GM12878 (cell line): ENCODE measurements around the gene BUB1B. TPM values are rescaled to one million over a fixed set of nuclear protein-coding genes. Genes with fewer than 3 reads are reported as not detected.

Source experiments
- ATAC-seq: fragments of 200-7000 bp; cut with Tn5 transposase; 3 replicates; pipeline ENCODE4 v1.9.1; 2020; ENCODE audit warnings: mild to moderate bottlenecking, moderate library complexity
- BruUV-seq: library from RNA; stranded (reverse); fragments of 400-500 nt; replicated peaks from 2 replicates; lab custom pipeline; 2021; lab: Mats Ljungman, UMichigan
- CTCF ChIA-PET: fragments of 300-600 bp; sonication (Branson Sonifier 250); formaldehyde crosslinking; extraction: SDS; loops from one replicate; lab custom pipeline; 2021; ENCODE audit warnings: inconsistent platforms; lab: Yijun Ruan, JAX
- POLR2A ChIA-PET: fragments of 350-600 bp; formaldehyde crosslinking; extraction: SDS; loops from one replicate; lab custom pipeline; 2021; ENCODE audit warnings: inconsistent platforms; lab: Charles Lee
- RAD21 ChIA-PET: fragments of 300-600 bp; sonication (Branson Sonifier 250); formaldehyde crosslinking; loops from one replicate; lab custom pipeline; 2023; ENCODE audit warnings: antibody characterized with exemption; ENCODE audit not compliant: unreplicated experiment; lab: Charles Lee
- SMC1A ChIA-PET: fragments of 300-600 bp; sonication (Branson Sonifier 250); formaldehyde crosslinking; loops from one replicate; lab custom pipeline; 2023; ENCODE audit not compliant: unreplicated experiment, uncharacterized antibody; lab: Charles Lee
- DNase-seq: peaks from one replicate; pipeline ENCODE4 v3.0.0-alpha.2; 2011; ENCODE audit warnings: low read depth, low spot score
- FAIRE-seq: peaks from 3 replicates; lab custom pipeline; 2011; peaks lifted over from hg19 to GRCh38; lab: Jason Lieb, UNC
- H2AFZ ChIP-seq: 2 replicates; pipeline ENCODE4 v1.6.0; 2011; ENCODE audit warnings: low read depth, low read length, control low read depth; ENCODE audit not compliant: control insufficient read depth
- H3K27ac ChIP-seq: 2 replicates; pipeline ENCODE4 v1.5.1; 2011; ENCODE audit warnings: control low read depth; ENCODE audit not compliant: control insufficient read depth, insufficient read depth
- H3K27me3 ChIP-seq, 2 experiments: replicated peaks in 1 of 2; 2 replicates each; pipeline versions ENCODE4 v1.6.0 to v1.6.1; 2011; ENCODE audit warnings: low read length in 1 of 2; ENCODE audit not compliant: control insufficient read depth in 2 of 2, insufficient read depth in 2 of 2
- H3K36me3 ChIP-seq, 2 experiments: 2 replicates each; pipeline ENCODE4 v1.5.1; 2011; ENCODE audit warnings: low read length in 1 of 2; ENCODE audit not compliant: control insufficient read depth in 2 of 2, insufficient read depth in 2 of 2
- H3K4me1 ChIP-seq: 2 replicates; pipeline ENCODE4 v1.6.1; 2011; ENCODE audit warnings: mild to moderate bottlenecking, low read length, moderate library complexity, mixed read lengths; ENCODE audit not compliant: control insufficient read depth, insufficient read depth
- H3K4me2 ChIP-seq: 2 replicates; pipeline ENCODE4 v1.6.0; 2011; ENCODE audit warnings: control low read depth; ENCODE audit not compliant: control insufficient read depth, insufficient read depth
- H3K4me3 ChIP-seq: fragments of 200-600 bp; sonication (generic); 2 replicates; pipeline ENCODE4 v1.5.1; 2016
- H3K79me2 ChIP-seq: 2 replicates; pipeline ENCODE4 v1.6.0; 2011; ENCODE audit warnings: low read length; ENCODE audit not compliant: control insufficient read depth, insufficient read depth
- H3K9ac ChIP-seq: 2 replicates; pipeline ENCODE4 v1.8.0; 2011; ENCODE audit warnings: low read length, control low read depth, mixed read lengths; ENCODE audit not compliant: control insufficient read depth, insufficient read depth
- H3K9me3 ChIP-seq: replicated peaks from 3 replicates; pipeline ENCODE4 v1.5.1; 2011; ENCODE audit warnings: mild to moderate bottlenecking, low read length; ENCODE audit not compliant: control insufficient read depth, insufficient read depth
- H4K20me1 ChIP-seq: 2 replicates; pipeline ENCODE4 v1.6.0; 2011; ENCODE audit not compliant: control insufficient read depth, insufficient read depth
- BMI1 ChIP-seq: fragments of 450-650 bp; IDR thresholded peaks from 2 replicates; pipeline ENCODE4 v1.6.1; 2016; ENCODE audit warnings: mild to moderate bottlenecking, moderate library complexity, borderline replicate concordance
- DPF2 ChIP-seq: fragments of 450-650 bp; IDR thresholded peaks from 2 replicates; pipeline ENCODE4 v1.6.1; 2017; ENCODE audit warnings: mild to moderate bottlenecking
- MYC ChIP-seq: IDR thresholded peaks from 2 replicates; pipeline ENCODE4 v1.6.1; 2011; ENCODE audit warnings: mild to moderate bottlenecking, low read length, moderate library complexity, inconsistent platforms; ENCODE audit not compliant: insufficient read depth, insufficient replicate concordance, insufficient read length, severe bottlenecking
- NR2F1 ChIP-seq: fragments of 450-650 bp; conservative IDR thresholded peaks from 2 replicates; pipeline ENCODE4 v1.6.1; 2017; ENCODE audit warnings: mild to moderate bottlenecking
- NRF1 ChIP-seq: conservative IDR thresholded peaks from 2 replicates; pipeline ENCODE4 v1.6.1; 2011; ENCODE audit warnings: mild to moderate bottlenecking, low read depth, low read length, improper control_type of control experiment
- RUNX3 ChIP-seq: IDR thresholded peaks from 2 replicates; pipeline ENCODE4 v1.6.1; 2012; ENCODE audit warnings: low read length, inconsistent platforms
- TAF1 ChIP-seq: IDR thresholded peaks from 2 replicates; pipeline ENCODE4 v1.6.1; 2011; ENCODE audit warnings: mild to moderate bottlenecking, low read depth, low read length, borderline replicate concordance
- ZZZ3 ChIP-seq: IDR thresholded peaks from 2 replicates; pipeline ENCODE4 v1.6.1; 2011; ENCODE audit warnings: low read depth; ENCODE audit not compliant: control insufficient read depth, insufficient read length
- WGBS: methylation state at CpG from one replicate; pipeline ENCODE4 v1.1.6; 2016; ENCODE audit warnings: low lambda C conversion rate; ENCODE audit not compliant: insufficient replicate concordance, insufficient coverage; ENCODE audit errors: missing lambda C conversion rate; 5-methylcytosine and 5-hydroxymethylcytosine counted together
- in situ Hi-C: fragments of 300-500 bp; cut with MboI; formaldehyde crosslinking; loops from 9 replicates; pipeline ENCODE4 v1.14.3; 2018; ENCODE audit warnings: mixed read lengths
- intact Hi-C: fragments of 100-400 bp; cut with micrococcal nuclease; formaldehyde crosslinking; loops from one replicate; pipeline ENCODE4 v1.14.2; 2022; ENCODE audit not compliant: unreplicated experiment
- polyA plus RNA-seq, 11 experiments: library from polyadenylated mRNA; depleted of rRNA in 4 of 11; unstranded in 6 of 11; stranded (reverse) in 5 of 11; fragments of >200 nt; fragmentation: Nextera tagmentation in 4 of 11; fragmentation: Illumina TruSeq in 1 of 11; extraction: Ambion mirVana in 4 of 11; extraction: Trizol in 1 of 11; gene quantifications; 1 replicate in 1 of 11; 2 replicates in 10 of 11; pipeline versions ENCODE4 v1.2.1 to v1.2.3, GENCODE V29; 2011 to 2016; ENCODE audit warnings: inconsistent platforms in 2 of 11, missing spikeins in 2 of 11, low read depth in 1 of 11
- total RNA-seq, 4 experiments: library from RNA; depleted of rRNA in 3 of 4; stranded (reverse); fragments of >200 nt in 3 of 4; fragmentation: Illumina TruSeq in 1 of 4; extraction: Trizol in 1 of 4; gene quantifications; 2 replicates each; pipeline versions ENCODE4 v1.2.1 to v1.2.3, GENCODE V29; 2013 to 2021
- TF ChIP-seq, protein P1 (sequence below): IDR thresholded peaks from 2 replicates; pipeline ENCODE4 v1.6.1; 2012; ENCODE audit warnings: improper control_type of control experiment, low read depth, low read length; ENCODE audit not compliant: insufficient replicate concordance
- TF ChIP-seq, protein P2 (sequence below): fragments of 450-650 bp; IDR thresholded peaks from 2 replicates; pipeline ENCODE4 v1.6.1; 2017; ENCODE audit warnings: mild to moderate bottlenecking
- TF ChIP-seq, protein P3 (sequence below): fragments of 450-650 bp; IDR thresholded peaks from 2 replicates; pipeline ENCODE4 v1.6.1; 2018; ENCODE audit warnings: borderline replicate concordance, mild to moderate bottlenecking; ENCODE audit not compliant: partially characterized antibody
- TF ChIP-seq, protein P4 (sequence below): IDR thresholded peaks from 2 replicates; pipeline ENCODE4 v1.6.1; 2011; ENCODE audit warnings: low read depth, mild to moderate bottlenecking, low read length, moderate library complexity, borderline replicate concordance; ENCODE audit errors: extremely low read depth
- TF ChIP-seq, protein P5 (sequence below): fragments of 450-650 bp; IDR thresholded peaks from 2 replicates; pipeline ENCODE4 v1.6.1; 2017; ENCODE audit warnings: borderline replicate concordance

The BUB1B gene
- total and polyA plus RNA-seq, 10 of the 15 experiments (the other 5 are each of a cell fraction or from before 2014, with no cell fraction given), result 29.1 to 98.6 (median 77.3) TPM

DNA sequence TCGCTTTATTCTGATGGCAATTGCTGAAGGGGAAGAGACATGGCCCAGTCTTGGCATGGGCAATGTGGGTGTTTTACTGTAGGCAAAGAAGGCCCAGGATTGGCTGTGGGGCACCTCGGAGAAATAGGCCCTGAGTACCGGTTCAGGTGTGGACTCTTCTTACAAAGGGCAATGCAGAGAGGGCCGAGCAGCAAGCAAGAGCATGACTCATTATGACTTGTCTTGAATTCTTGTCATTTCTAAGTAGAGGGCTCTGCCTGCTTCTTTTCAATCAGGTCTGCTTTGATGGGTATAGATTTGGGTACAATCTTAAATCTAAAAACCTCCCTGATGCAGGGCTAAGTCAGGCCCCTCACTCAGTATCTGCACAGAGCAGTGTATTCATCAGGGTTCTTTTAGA is 14.8 kb upstream of the BUB1B start:
- no peak for FAIRE-seq

More for the DNA sequence above, 14.8 kb upstream of the BUB1B start:
- no peaks in the 10 kb centered on the region for H3K36me3 ChIP-seq
- H3K4me1 ChIP-seq, result no peaks in the 10 kb centered on the region
- ChIA-PET POLR2A (no interaction called here), SMC1A (no interaction called here), RAD21 (no interaction called here), CTCF (no interaction called here)
- no peaks in the 10 kb centered on the region for H4K20me1 ChIP-seq
- BruUV-seq, result no TSS peak
- no peaks in the 10 kb centered on the region for H3K9me3 ChIP-seq
- no peak for TF ChIP-seq TAF1
- TF ChIP-seq, protein P1, sequence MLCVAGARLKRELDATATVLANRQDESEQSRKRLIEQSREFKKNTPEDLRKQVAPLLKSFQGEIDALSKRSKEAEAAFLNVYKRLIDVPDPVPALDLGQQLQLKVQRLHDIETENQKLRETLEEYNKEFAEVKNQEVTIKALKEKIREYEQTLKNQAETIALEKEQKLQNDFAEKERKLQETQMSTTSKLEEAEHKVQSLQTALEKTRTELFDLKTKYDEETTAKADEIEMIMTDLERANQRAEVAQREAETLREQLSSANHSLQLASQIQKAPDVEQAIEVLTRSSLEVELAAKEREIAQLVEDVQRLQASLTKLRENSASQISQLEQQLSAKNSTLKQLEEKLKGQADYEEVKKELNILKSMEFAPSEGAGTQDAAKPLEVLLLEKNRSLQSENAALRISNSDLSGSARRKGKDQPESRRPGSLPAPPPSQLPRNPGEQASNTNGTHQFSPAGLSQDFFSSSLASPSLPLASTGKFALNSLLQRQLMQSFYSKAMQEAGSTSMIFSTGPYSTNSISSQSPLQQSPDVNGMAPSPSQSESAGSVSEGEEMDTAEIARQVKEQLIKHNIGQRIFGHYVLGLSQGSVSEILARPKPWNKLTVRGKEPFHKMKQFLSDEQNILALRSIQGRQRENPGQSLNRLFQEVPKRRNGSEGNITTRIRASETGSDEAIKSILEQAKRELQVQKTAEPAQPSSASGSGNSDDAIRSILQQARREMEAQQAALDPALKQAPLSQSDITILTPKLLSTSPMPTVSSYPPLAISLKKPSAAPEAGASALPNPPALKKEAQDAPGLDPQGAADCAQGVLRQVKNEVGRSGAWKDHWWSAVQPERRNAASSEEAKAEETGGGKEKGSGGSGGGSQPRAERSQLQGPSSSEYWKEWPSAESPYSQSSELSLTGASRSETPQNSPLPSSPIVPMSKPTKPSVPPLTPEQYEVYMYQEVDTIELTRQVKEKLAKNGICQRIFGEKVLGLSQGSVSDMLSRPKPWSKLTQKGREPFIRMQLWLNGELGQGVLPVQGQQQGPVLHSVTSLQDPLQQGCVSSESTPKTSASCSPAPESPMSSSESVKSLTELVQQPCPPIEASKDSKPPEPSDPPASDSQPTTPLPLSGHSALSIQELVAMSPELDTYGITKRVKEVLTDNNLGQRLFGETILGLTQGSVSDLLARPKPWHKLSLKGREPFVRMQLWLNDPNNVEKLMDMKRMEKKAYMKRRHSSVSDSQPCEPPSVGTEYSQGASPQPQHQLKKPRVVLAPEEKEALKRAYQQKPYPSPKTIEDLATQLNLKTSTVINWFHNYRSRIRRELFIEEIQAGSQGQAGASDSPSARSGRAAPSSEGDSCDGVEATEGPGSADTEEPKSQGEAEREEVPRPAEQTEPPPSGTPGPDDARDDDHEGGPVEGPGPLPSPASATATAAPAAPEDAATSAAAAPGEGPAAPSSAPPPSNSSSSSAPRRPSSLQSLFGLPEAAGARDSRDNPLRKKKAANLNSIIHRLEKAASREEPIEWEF, result no peak
- no peak for TF ChIP-seq ZZZ3
- no peak for TF ChIP-seq RUNX3
- no peak for TF ChIP-seq DPF2
- TF ChIP-seq, protein P2, sequence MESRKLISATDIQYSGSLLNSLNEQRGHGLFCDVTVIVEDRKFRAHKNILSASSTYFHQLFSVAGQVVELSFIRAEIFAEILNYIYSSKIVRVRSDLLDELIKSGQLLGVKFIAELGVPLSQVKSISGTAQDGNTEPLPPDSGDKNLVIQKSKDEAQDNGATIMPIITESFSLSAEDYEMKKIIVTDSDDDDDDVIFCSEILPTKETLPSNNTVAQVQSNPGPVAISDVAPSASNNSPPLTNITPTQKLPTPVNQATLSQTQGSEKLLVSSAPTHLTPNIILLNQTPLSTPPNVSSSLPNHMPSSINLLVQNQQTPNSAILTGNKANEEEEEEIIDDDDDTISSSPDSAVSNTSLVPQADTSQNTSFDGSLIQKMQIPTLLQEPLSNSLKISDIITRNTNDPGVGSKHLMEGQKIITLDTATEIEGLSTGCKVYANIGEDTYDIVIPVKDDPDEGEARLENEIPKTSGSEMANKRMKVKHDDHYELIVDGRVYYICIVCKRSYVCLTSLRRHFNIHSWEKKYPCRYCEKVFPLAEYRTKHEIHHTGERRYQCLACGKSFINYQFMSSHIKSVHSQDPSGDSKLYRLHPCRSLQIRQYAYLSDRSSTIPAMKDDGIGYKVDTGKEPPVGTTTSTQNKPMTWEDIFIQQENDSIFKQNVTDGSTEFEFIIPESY, result no peak
- TF ChIP-seq, protein P3, sequence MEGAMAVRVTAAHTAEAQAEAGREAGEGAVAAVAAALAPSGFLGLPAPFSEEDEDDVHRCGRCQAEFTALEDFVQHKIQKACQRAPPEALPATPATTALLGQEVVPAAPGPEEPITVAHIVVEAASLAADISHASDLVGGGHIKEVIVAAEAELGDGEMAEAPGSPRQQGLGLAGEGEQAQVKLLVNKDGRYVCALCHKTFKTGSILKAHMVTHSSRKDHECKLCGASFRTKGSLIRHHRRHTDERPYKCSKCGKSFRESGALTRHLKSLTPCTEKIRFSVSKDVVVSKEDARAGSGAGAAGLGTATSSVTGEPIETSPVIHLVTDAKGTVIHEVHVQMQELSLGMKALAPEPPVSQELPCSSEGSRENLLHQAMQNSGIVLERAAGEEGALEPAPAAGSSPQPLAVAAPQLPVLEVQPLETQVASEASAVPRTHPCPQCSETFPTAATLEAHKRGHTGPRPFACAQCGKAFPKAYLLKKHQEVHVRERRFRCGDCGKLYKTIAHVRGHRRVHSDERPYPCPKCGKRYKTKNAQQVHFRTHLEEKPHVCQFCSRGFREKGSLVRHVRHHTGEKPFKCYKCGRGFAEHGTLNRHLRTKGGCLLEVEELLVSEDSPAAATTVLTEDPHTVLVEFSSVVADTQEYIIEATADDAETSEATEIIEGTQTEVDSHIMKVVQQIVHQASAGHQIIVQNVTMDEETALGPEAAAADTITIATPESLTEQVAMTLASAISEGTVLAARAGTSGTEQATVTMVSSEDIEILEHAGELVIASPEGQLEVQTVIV, result no peak
- no peak for TF ChIP-seq NR2F1
- TF ChIP-seq, protein P4, sequence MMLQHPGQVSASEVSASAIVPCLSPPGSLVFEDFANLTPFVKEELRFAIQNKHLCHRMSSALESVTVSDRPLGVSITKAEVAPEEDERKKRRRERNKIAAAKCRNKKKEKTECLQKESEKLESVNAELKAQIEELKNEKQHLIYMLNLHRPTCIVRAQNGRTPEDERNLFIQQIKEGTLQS, result no peak
- TF ChIP-seq BMI1, result no peak
- no peak for TF ChIP-seq NRF1
- no peak for TF ChIP-seq MYC
- TF ChIP-seq, protein P5, sequence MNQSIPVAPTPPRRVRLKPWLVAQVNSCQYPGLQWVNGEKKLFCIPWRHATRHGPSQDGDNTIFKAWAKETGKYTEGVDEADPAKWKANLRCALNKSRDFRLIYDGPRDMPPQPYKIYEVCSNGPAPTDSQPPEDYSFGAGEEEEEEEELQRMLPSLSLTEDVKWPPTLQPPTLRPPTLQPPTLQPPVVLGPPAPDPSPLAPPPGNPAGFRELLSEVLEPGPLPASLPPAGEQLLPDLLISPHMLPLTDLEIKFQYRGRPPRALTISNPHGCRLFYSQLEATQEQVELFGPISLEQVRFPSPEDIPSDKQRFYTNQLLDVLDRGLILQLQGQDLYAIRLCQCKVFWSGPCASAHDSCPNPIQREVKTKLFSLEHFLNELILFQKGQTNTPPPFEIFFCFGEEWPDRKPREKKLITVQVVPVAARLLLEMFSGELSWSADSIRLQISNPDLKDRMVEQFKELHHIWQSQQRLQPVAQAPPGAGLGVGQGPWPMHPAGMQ, result no peak
- no peak for ATAC-seq
- no peaks in the 10 kb centered on the region for H3K27me3 ChIP-seq
- no peak overlapping the region for H3K4me3 ChIP-seq
- no peaks in the 10 kb centered on the region for H3K79me2 ChIP-seq
- no peak overlapping the region for H3K4me2 ChIP-seq
- no peak overlapping the region for H3K27ac ChIP-seq
- no peak overlapping the region for H2AFZ ChIP-seq
- DNase-seq, result no peak
- in situ Hi-C loops, result no loop called here
- 76% methylated on average over 4 of the region's 4 CpGs for whole genome bisulfite sequencing
- H3K9ac ChIP-seq, result no peak overlapping the region
- intact Hi-C loops, result no loop called here
